Measurements from ENCODE around the gene PCDHB13. TPM values are rescaled to one million over a fixed set of nuclear protein-coding genes. Genes with fewer than 3 reads are reported as not detected.
"Not testable (repeated sequence)": the region's sequence is repeated elsewhere in the genome, so short reads cannot be mapped to it uniquely, and the experiment has no call there.

The PCDHB13 gene
- total and polyA plus RNA-seq, 4 donors, result 0.11 to 0.42 (median 0.18) TPM

DNA sequence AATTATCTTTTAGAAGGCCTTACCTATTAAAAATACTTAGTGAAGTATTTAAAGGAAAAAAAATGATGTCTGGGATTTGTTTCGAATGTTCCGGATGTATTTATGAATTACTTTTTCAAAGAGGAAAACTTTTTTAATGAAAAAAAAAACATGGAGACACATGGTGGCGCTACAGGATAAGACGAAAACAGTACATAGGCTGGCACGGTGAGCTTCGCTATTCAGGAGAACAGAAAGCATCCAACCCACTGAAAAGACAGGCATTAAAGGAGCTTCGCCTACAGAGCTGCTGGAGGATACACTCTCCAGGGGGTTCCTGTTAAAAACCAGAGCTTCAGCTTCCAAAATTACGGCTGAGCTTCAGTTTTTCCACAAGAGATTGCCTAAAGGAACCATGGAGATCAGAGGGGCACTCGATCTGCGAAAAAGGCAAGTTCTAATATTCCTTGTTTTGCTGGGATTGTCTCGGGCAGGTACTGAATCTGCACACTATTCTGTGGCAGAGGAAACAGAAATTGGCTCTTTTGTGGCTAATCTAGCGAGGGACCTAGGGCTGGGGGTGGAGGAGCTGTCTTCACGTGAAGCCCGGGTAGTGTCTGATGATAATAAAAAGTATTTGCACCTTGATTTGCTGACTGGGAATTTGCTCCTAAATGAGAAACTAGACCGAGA, 9.5 kb downstream of the PCDHB13 start, which contains the start of gene PCDHB14:
TSS of gene PCDHB14 (plus strand) at position 232 of the 672 bp plus-strand sequence. CDS start at position 395, 163 bp downstream.
- peaks cover 28 to 61% (median 36%) of the 10 kb centered on the region in 4 donors for H3K9me3 ChIP-seq (ENCODE audit: control insufficient read depth in 4 of 4, low read length in 3 of 4)
- H3K27ac ChIP-seq (ENCODE audit: low read depth in 1 of 2, low read length in 2 of 2), result no peak within 1 kb of the TSS
- no peak for DNase-seq (ENCODE audit: low spot score)
- peak within 1 kb of the TSS; percentile 20 to 54 (median 38) for H3K4me3 ChIP-seq (ENCODE audit: low read depth in 1 of 3, low read length in 3 of 3)
- 22% methylated on average over 15 of the region's 15 CpGs for WGBS
- peaks cover 0 to 5% (median 0%) of the 10 kb centered on the region in 4 donors for H3K36me3 ChIP-seq (ENCODE audit: control insufficient read depth in 4 of 4, insufficient read depth in 3 of 4, low read depth in 1 of 4, low read length in 3 of 4)
- H3K9ac ChIP-seq (ENCODE audit: low read depth in 1 of 2, low read length in 2 of 2), result no peak within 1 kb of the TSS
- peaks cover 0 to 5% (median 2%) of the 10 kb centered on the region in 4 donors for H3K27me3 ChIP-seq (ENCODE audit: control insufficient read depth in 4 of 4, insufficient read depth in 4 of 4, low read length in 3 of 4)
- H3K4me1 ChIP-seq (ENCODE audit: control insufficient read depth in 4 of 4, insufficient read depth in 4 of 4, low read length in 3 of 4), result no peaks in the 10 kb centered on the region
- TF ChIP-seq RAD21 (IDR thresholded peaks at IDR 0.05), result peak; percentile 27 to 42
- TF ChIP-seq, protein P1, sequence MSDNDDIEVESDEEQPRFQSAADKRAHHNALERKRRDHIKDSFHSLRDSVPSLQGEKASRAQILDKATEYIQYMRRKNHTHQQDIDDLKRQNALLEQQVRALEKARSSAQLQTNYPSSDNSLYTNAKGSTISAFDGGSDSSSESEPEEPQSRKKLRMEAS (IDR thresholded peaks at IDR 0.05), result no peak

DNA sequence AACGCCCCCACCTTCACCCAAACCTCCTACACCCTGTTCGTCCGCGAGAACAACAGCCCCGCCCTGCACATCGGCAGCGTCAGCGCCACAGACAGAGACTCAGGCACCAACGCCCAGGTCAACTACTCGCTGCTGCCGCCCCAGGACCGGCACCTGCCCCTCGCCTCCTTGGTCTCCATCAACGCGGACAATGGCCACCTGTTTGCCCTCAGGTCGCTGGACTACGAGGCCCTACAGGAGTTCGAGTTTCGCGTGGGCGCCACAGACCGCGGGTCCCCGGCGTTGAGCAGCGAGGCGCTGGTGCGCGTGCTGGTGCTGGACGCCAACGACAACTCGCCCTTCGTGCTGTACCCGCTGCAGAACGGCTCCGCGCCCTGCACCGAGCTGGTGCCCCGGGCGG, 11.1 kb downstream of the PCDHB13 start:
- not testable (repeated sequence) for H3K27me3 ChIP-seq (ENCODE audit: control insufficient read depth in 4 of 4, insufficient read depth in 4 of 4, low read length in 3 of 4); H3K4me1 ChIP-seq (ENCODE audit: control insufficient read depth in 4 of 4, insufficient read depth in 4 of 4, low read length in 3 of 4); DNase-seq (ENCODE audit: low spot score); H3K36me3 ChIP-seq (ENCODE audit: control insufficient read depth in 4 of 4, insufficient read depth in 3 of 4, low read depth in 1 of 4, low read length in 3 of 4); H3K9ac ChIP-seq (ENCODE audit: low read depth in 1 of 2, low read length in 2 of 2); H3K4me3 ChIP-seq (ENCODE audit: low read depth in 1 of 3, low read length in 3 of 3); H3K27ac ChIP-seq (ENCODE audit: low read depth in 1 of 2, low read length in 2 of 2)
- peaks cover 21 to 52% (median 30%) of the 10 kb centered on the region in 4 donors for H3K9me3 ChIP-seq (ENCODE audit: control insufficient read depth in 4 of 4, low read length in 3 of 4)
- WGBS, result 24% methylated on average over 33 of the region's 40 CpGs

DNA sequence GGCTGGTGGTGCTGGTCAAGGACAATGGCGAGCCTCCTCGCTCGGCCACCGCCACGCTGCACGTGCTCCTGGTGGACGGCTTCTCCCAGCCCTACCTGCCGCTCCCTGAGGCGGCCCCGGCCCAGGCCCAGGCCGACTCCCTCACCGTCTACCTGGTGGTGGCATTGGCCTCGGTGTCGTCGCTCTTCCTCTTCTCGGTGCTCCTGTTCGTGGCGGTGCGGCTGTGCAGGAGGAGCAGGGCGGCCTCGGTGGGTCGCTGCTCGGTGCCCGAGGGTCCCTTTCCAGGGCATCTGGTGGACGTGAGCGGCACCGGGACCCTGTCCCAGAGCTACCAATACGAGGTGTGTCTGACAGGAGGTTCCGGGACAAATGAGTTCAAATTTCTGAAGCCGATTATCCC, 11.7 kb downstream of the PCDHB13 start:
- H3K9me3 ChIP-seq (ENCODE audit: control insufficient read depth in 4 of 4, low read length in 3 of 4), result peaks cover 19 to 47% (median 31%) of the 10 kb centered on the region in 4 donors

GRCh38 chr5:141234109-141234667, 20.5 kb downstream of the PCDHB13 start:
- peaks cover 0 to 3% (median 1%) of the 10 kb centered on the region in 4 donors for H3K27me3 ChIP-seq (ENCODE audit: control insufficient read depth in 4 of 4, insufficient read depth in 4 of 4, low read length in 3 of 4)
- H3K9me3 ChIP-seq (ENCODE audit: control insufficient read depth in 4 of 4, low read length in 3 of 4), result peaks cover 30 to 74% (median 47%) of the 10 kb centered on the region in 4 donors
- peak overlapping the region; percentile 2 to 67 (median 28) for H3K4me3 ChIP-seq (ENCODE audit: low read depth in 1 of 3, low read length in 3 of 3)
- 8% methylated on average over 15 of the region's 15 CpGs for WGBS
- no peak for DNase-seq (ENCODE audit: low spot score)
- H3K36me3 ChIP-seq (ENCODE audit: control insufficient read depth in 4 of 4, insufficient read depth in 3 of 4, low read depth in 1 of 4, low read length in 3 of 4), result no peaks in the 10 kb centered on the region
- no peaks in the 10 kb centered on the region for H3K4me1 ChIP-seq (ENCODE audit: control insufficient read depth in 4 of 4, insufficient read depth in 4 of 4, low read length in 3 of 4)
- H3K9ac ChIP-seq (ENCODE audit: low read depth in 1 of 2, low read length in 2 of 2), result no peak overlapping the region
- no peak overlapping the region for H3K27ac ChIP-seq (ENCODE audit: low read depth in 1 of 2, low read length in 2 of 2)
- TF ChIP-seq JUND (IDR thresholded peaks at IDR 0.05) (no peak), FOXA2 (IDR thresholded peaks at IDR 0.05) (no peak), ATF3 (IDR thresholded peaks at IDR 0.05) (no peak), FOXA1 (IDR thresholded peaks at IDR 0.05) (no peak), RXRA (IDR thresholded peaks at IDR 0.05) (no peak), TAF1 (conservative IDR thresholded peaks at IDR 0.05) (no peak), RAD21 (IDR thresholded peaks at IDR 0.05) (no peak), HNF4G (IDR thresholded peaks at IDR 0.05) (no peak), SP1 (IDR thresholded peaks at IDR 0.05) (no peak), YY1 (IDR thresholded peaks at IDR 0.05) (no peak), CTCF (IDR thresholded peaks at IDR 0.05; ENCODE audit: low read depth, low read length, missing input control) (no peak), EGR1 (IDR thresholded peaks at IDR 0.05; ENCODE audit: low read depth in 2 of 2) (no peak), NR2F2 (IDR thresholded peaks at IDR 0.05) (no peak), HNF4A (conservative IDR thresholded peaks at IDR 0.05) (no peak), GABPA (IDR thresholded peaks at IDR 0.05 in 1 of 2, conservative IDR thresholded peaks at IDR 0.05 in 1 of 2) (no peak)
- TF ChIP-seq, protein P2, sequence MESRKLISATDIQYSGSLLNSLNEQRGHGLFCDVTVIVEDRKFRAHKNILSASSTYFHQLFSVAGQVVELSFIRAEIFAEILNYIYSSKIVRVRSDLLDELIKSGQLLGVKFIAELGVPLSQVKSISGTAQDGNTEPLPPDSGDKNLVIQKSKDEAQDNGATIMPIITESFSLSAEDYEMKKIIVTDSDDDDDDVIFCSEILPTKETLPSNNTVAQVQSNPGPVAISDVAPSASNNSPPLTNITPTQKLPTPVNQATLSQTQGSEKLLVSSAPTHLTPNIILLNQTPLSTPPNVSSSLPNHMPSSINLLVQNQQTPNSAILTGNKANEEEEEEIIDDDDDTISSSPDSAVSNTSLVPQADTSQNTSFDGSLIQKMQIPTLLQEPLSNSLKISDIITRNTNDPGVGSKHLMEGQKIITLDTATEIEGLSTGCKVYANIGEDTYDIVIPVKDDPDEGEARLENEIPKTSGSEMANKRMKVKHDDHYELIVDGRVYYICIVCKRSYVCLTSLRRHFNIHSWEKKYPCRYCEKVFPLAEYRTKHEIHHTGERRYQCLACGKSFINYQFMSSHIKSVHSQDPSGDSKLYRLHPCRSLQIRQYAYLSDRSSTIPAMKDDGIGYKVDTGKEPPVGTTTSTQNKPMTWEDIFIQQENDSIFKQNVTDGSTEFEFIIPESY (IDR thresholded peaks at IDR 0.05), result no peak
- TF ChIP-seq, protein P1 (IDR thresholded peaks at IDR 0.05), result no peak

More for the DNA sequence above, 11.7 kb downstream of the PCDHB13 start:
- H3K4me1 ChIP-seq (ENCODE audit: control insufficient read depth in 4 of 4, insufficient read depth in 4 of 4, low read length in 3 of 4); H3K27ac ChIP-seq (ENCODE audit: low read depth in 1 of 2, low read length in 2 of 2); H3K9ac ChIP-seq (ENCODE audit: low read depth in 1 of 2, low read length in 2 of 2); DNase-seq (ENCODE audit: low spot score); H3K4me3 ChIP-seq (ENCODE audit: low read depth in 1 of 3, low read length in 3 of 3); H3K36me3 ChIP-seq (ENCODE audit: control insufficient read depth in 4 of 4, insufficient read depth in 3 of 4, low read depth in 1 of 4, low read length in 3 of 4); H3K27me3 ChIP-seq (ENCODE audit: control insufficient read depth in 4 of 4, insufficient read depth in 4 of 4, low read length in 3 of 4): not testable (repeated sequence)
- WGBS, result 36% methylated on average over 30 of the region's 30 CpGs

Measured in liver (tissue), 9 donors.